ENCODE data around the gene PRKCA.

The PRKCA gene

GRCh38 chr17:66760324-66760723 lies 457.9 kb downstream of the PRKCA start:
- ATAC-seq, result no peak

GRCh38 chr17:66762276-66762675 lies 459.9 kb downstream of the PRKCA start:
- ATAC-seq, result no peak
- TF ChIP-seq PATZ1 (CRISPR knock-in tag; IDR thresholded peaks at IDR 0.05; ENCODE audit: borderline replicate concordance) (no peak), ZNF565 (CRISPR knock-in tag; conservative IDR thresholded peaks at IDR 0.05; ENCODE audit: low read depth) (no peak), ZFP3 (CRISPR knock-in tag; IDR thresholded peaks at IDR 0.05) (no peak), ZC3H10 (CRISPR knock-in tag; IDR thresholded peaks at IDR 0.05) (no peak), PPARA (CRISPR knock-in tag; IDR thresholded peaks at IDR 0.05; ENCODE audit: borderline replicate concordance) (no peak), GLIS3 (CRISPR knock-in tag; IDR thresholded peaks at IDR 0.05) (no peak), CSRNP3 (CRISPR knock-in tag; IDR thresholded peaks at IDR 0.05) (no peak), CSDC2 (CRISPR knock-in tag; IDR thresholded peaks at IDR 0.05) (no peak), OSR1 (CRISPR knock-in tag; IDR thresholded peaks at IDR 0.05) (no peak)
- TF ChIP-seq, protein P1, sequence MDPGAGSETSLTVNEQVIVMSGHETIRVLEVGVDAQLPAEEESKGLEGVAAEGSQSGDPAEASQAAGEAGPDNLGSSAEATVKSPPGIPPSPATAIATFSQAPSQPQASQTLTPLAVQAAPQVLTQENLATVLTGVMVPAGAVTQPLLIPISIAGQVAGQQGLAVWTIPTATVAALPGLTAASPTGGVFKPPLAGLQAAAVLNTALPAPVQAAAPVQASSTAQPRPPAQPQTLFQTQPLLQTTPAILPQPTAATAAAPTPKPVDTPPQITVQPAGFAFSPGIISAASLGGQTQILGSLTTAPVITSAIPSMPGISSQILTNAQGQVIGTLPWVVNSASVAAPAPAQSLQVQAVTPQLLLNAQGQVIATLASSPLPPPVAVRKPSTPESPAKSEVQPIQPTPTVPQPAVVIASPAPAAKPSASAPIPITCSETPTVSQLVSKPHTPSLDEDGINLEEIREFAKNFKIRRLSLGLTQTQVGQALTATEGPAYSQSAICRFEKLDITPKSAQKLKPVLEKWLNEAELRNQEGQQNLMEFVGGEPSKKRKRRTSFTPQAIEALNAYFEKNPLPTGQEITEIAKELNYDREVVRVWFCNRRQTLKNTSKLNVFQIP (CRISPR knock-in tag; IDR thresholded peaks at IDR 0.05; ENCODE audit: borderline replicate concordance, low read depth), result no peak
- TF ChIP-seq, protein P2, sequence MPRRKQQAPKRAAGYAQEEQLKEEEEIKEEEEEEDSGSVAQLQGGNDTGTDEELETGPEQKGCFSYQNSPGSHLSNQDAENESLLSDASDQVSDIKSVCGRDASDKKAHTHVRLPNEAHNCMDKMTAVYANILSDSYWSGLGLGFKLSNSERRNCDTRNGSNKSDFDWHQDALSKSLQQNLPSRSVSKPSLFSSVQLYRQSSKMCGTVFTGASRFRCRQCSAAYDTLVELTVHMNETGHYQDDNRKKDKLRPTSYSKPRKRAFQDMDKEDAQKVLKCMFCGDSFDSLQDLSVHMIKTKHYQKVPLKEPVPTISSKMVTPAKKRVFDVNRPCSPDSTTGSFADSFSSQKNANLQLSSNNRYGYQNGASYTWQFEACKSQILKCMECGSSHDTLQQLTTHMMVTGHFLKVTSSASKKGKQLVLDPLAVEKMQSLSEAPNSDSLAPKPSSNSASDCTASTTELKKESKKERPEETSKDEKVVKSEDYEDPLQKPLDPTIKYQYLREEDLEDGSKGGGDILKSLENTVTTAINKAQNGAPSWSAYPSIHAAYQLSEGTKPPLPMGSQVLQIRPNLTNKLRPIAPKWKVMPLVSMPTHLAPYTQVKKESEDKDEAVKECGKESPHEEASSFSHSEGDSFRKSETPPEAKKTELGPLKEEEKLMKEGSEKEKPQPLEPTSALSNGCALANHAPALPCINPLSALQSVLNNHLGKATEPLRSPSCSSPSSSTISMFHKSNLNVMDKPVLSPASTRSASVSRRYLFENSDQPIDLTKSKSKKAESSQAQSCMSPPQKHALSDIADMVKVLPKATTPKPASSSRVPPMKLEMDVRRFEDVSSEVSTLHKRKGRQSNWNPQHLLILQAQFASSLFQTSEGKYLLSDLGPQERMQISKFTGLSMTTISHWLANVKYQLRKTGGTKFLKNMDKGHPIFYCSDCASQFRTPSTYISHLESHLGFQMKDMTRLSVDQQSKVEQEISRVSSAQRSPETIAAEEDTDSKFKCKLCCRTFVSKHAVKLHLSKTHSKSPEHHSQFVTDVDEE (CRISPR knock-in tag; IDR thresholded peaks at IDR 0.05), result no peak
- TF ChIP-seq, protein P3, sequence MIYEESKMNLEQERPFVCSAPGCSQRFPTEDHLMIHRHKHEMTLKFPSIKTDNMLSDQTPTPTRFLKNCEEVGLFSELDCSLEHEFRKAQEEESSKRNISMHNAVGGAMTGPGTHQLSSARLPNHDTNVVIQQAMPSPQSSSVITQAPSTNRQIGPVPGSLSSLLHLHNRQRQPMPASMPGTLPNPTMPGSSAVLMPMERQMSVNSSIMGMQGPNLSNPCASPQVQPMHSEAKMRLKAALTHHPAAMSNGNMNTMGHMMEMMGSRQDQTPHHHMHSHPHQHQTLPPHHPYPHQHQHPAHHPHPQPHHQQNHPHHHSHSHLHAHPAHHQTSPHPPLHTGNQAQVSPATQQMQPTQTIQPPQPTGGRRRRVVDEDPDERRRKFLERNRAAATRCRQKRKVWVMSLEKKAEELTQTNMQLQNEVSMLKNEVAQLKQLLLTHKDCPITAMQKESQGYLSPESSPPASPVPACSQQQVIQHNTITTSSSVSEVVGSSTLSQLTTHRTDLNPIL (CRISPR knock-in tag; IDR thresholded peaks at IDR 0.05; ENCODE audit: low read depth), result no peak

More at GRCh38 chr17:66760324-66760723, 457.9 kb downstream of the PRKCA start:
- no peak for TF ChIP-seq PATZ1 (CRISPR knock-in tag; IDR thresholded peaks at IDR 0.05; ENCODE audit: borderline replicate concordance)
- TF ChIP-seq RARB (CRISPR knock-in tag; IDR thresholded peaks at IDR 0.05), result no peak
- TF ChIP-seq PPARA (CRISPR knock-in tag; IDR thresholded peaks at IDR 0.05; ENCODE audit: borderline replicate concordance), result no peak
- no peak for TF ChIP-seq ISL1 (CRISPR knock-in tag; IDR thresholded peaks at IDR 0.05)
- no peak for TF ChIP-seq ZC3H10 (CRISPR knock-in tag; IDR thresholded peaks at IDR 0.05)
- TF ChIP-seq, protein P1 (CRISPR knock-in tag; IDR thresholded peaks at IDR 0.05; ENCODE audit: borderline replicate concordance, low read depth), result no peak
- TF ChIP-seq ZFP3 (CRISPR knock-in tag; IDR thresholded peaks at IDR 0.05), result no peak
- TF ChIP-seq CSRNP3 (CRISPR knock-in tag; IDR thresholded peaks at IDR 0.05), result no peak
- TF ChIP-seq, protein P3 (CRISPR knock-in tag; IDR thresholded peaks at IDR 0.05; ENCODE audit: low read depth), result no peak
